Neutrophil (primary cell): ENCODE measurements around the gene CLC.

Source experiments
- H3K27ac ChIP-seq: fragments of 200-600 bp; sonication (generic); 2 replicates; pipeline ENCODE4 v1.5.1; 2016; ENCODE audit warnings: mild to moderate bottlenecking, moderate library complexity
- H3K27me3 ChIP-seq: fragments of 200-600 bp; sonication (generic); 2 replicates; pipeline ENCODE4 v1.6.0; 2016; ENCODE audit warnings: mild to moderate bottlenecking
- H3K36me3 ChIP-seq: fragments of 200-600 bp; sonication (generic); 2 replicates; pipeline ENCODE4 v1.5.1; 2017
- H3K4me1 ChIP-seq, 2 experiments: fragments of 200-600 bp in 1 of 2; sonication (generic) in 1 of 2; 1 replicate in 1 of 2; 2 replicates in 1 of 2; pipeline versions ENCODE4 v1.5.1 to v1.6.1; 2013 to 2016; ENCODE audit warnings: low read depth in 1 of 2, low read length in 1 of 2, mild to moderate bottlenecking in 1 of 2, moderate library complexity in 1 of 2; ENCODE audit not compliant: control insufficient read depth in 1 of 2, insufficient read depth in 1 of 2
- H3K4me3 ChIP-seq, 2 experiments: fragments of 200-600 bp in 1 of 2; sonication (generic) in 1 of 2; 1 replicate in 1 of 2; 2 replicates in 1 of 2; pipeline ENCODE4 v1.5.1; 2013 to 2016; ENCODE audit warnings: low read depth in 1 of 2, low read length in 1 of 2, mild to moderate bottlenecking in 1 of 2, moderate library complexity in 1 of 2
- H3K9me3 ChIP-seq: fragments of 200-600 bp; sonication (generic); 2 replicates; pipeline ENCODE4 v1.5.1; 2016
- TF ChIP-seq, protein P1 (sequence below): fragments of 200-600 bp; sonication (generic); IDR thresholded peaks from 2 replicates; pipeline ENCODE4 v1.5.1; 2016; ENCODE audit warnings: antibody characterized with exemption

CLC gene

DNA sequence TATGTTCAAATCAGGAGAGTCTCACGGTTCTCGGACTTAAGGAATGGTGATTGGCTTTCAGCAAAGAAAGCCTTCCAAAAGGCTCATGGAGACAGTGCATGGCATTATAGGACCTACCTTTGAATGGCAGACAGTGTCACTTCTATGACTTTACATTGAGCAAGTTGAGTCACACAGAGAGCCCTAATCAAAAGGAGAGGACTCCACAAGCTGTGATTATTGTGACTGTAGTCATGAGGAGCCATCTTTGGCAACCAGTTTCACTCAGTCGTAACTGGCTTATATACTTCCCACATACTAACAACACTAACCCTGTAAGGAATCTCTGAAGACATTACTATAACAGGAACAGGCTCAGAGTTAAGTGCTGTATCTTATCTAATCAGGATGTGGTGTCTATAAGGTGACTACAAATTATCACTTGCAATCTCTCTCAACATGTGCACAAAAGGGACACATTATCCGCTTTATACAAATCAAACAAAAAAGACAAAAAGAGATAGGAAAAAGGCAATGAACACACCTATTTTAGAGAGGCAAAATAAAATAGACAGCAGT, 27.4 kb downstream of the CLC start:
- TF ChIP-seq, protein P1, sequence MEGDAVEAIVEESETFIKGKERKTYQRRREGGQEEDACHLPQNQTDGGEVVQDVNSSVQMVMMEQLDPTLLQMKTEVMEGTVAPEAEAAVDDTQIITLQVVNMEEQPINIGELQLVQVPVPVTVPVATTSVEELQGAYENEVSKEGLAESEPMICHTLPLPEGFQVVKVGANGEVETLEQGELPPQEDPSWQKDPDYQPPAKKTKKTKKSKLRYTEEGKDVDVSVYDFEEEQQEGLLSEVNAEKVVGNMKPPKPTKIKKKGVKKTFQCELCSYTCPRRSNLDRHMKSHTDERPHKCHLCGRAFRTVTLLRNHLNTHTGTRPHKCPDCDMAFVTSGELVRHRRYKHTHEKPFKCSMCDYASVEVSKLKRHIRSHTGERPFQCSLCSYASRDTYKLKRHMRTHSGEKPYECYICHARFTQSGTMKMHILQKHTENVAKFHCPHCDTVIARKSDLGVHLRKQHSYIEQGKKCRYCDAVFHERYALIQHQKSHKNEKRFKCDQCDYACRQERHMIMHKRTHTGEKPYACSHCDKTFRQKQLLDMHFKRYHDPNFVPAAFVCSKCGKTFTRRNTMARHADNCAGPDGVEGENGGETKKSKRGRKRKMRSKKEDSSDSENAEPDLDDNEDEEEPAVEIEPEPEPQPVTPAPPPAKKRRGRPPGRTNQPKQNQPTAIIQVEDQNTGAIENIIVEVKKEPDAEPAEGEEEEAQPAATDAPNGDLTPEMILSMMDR, result no peak
- no peaks in the 10 kb centered on the region for H3K36me3 ChIP-seq
- H3K27ac ChIP-seq, result no peak overlapping the region
- H3K4me1 ChIP-seq, result no peaks in the 10 kb centered on the region
- no peaks in the 10 kb centered on the region for H3K9me3 ChIP-seq
- no peak overlapping the region for H3K4me3 ChIP-seq
- peaks cover 21% of the 10 kb centered on the region for H3K27me3 ChIP-seq

DNA sequence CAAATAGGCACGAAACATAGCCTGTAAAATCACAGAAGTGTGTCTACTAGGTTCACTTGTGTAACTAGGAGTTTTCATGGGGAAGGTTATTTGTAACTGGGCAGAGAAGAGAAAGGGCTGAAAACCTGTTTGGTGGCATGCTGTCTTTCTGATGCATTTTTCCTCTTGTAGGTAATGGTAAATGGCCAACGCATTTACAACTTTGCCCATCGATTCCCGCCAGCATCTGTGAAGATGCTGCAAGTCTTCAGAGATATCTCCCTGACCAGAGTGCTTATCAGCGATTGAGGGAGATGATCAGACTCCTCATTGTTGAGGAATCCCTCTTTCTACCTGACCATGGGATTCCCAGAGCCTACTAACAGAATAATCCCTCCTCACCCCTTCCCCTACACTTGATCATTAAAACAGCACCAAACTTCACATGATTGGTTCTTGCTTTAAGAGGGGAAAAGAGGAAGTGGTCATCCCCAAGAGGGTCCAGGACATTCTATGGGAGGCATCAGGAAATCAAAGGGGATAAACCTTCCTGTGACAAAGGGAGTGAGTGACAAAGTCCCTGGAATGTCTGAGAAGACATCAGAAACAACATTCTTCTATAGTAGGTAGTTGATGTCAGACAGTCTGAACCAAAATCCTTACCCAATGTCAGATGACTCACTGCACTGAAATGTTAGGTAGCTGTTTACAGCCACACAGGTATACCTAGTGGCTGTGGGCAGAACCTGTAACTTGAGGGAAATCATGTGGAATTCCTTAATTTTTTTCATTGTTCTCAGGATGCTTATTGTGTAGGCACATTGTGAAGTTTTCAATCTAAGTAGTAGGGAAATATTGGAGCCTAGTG, 28.6 kb downstream of the CLC start:
- no peak overlapping the region for H3K4me3 ChIP-seq
- H3K4me1 ChIP-seq, result no peaks in the 10 kb centered on the region
- no peaks in the 10 kb centered on the region for H3K36me3 ChIP-seq
- H3K27ac ChIP-seq, result no peak overlapping the region
- no peaks in the 10 kb centered on the region for H3K9me3 ChIP-seq
- TF ChIP-seq, protein P1, result no peak
- H3K27me3 ChIP-seq, result peaks cover 21% of the 10 kb centered on the region

DNA sequence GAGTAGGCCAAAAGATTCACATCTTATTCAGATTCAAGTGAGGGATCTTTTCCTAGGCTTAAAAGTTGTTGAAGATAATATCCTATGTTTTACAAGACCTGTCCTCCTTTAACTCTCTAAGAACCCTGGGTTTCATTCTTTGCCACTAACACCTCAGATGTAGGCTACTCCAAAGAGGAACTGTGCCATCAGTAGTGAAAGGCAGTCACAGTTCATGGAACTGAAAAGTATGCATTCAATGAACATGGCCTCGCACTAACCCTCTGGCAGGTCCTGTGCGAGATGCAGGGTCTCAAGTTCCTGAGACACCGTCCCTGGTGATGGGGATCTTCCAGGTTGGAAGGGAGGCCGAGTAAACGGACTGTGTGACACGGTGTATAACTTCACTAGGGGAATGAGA, 29.2 kb downstream of the CLC start:
- Histone ChIP-seq H3K27ac (no peak overlapping the region), H3K4me3 (no peak overlapping the region), H3K27me3 (peaks cover 21% of the 10 kb centered on the region), H3K9me3 (no peaks in the 10 kb centered on the region), H3K36me3 (no peaks in the 10 kb centered on the region), H3K4me1 (no peaks in the 10 kb centered on the region)
- TF ChIP-seq, protein P1, result no peak

DNA sequence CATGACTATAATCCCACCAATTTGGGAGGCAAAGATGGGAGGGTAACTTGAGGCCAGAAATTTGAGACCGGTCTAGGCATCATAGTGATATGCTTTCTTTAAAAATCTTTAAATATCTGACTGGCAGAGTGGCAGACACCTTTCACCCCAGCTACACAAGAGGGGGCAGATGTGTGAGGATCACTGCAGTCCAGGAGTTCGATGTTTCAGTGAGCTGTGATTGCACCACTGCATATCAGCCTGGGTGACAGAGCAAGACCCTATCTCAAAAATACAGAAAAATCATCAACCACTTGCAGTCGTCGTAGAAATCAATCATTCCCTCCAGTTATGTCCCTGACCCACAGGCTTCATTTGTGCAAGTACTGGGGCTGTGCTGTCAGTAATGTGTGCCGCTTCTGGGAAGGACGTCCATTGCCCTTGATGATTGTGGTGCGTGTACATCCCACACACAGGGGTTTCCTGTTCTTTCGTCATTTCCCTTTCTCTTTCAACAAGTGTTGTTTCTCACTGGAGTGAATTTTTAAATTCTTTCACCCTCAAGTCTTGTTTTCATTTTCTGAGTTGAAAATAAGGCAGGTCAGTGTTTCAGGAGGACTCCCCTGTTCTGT, 32.1 kb downstream of the CLC start:
- no peaks in the 10 kb centered on the region for H3K9me3 ChIP-seq
- TF ChIP-seq, protein P1, result no peak
- H3K4me1 ChIP-seq, result no peaks in the 10 kb centered on the region
- no peaks in the 10 kb centered on the region for H3K36me3 ChIP-seq
- H3K27ac ChIP-seq, result no peak overlapping the region
- H3K27me3 ChIP-seq, result peaks cover 9% of the 10 kb centered on the region
- no peak overlapping the region for H3K4me3 ChIP-seq

DNA sequence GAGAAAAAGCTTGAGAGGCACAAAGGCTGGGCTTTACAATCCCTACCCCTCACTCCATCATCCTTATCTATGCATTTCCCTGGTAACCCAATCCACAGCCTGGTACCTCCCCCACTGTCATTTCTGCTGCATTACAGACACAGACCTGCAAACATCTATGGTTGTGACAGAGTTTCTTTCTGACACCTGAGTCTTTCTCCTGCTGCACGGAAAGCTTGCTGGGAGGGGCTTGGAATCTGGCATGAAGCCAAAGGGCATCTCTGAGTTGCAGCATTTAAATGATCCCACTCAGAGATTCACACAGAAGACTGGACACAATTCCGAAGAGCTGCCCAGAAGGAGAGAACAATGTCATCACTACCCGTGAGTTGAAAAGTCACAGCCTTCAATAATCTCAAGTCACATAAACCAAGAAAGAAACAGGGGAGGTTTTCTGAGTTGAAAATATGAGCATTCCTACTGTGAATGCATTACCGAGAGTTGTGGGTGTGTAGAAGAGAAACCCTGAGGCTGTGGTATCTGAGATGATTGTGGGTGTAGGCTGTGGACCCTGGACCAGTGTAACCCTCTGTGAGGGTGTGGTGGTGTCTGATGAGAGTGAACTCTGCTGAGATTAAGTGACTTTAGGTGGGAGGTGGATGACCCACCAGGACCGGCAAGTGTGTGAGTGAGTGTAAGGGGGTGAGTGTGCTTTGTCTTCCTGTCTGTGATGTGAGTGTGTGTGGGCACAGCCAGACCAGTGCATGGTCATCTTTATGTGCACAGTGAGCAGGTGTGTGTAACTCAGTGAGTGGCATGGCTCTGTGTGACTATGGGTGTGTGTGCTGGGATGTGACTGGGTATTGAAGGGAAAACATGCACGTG, 33.4 kb downstream of the CLC start, which contains the start of gene LGALS14:
Gene LGALS14, plus strand, starts transcription at position 301 of the 864 bp plus-strand sequence. Its CDS starts 48 bp downstream, at position 349.
- peaks cover 6% of the 10 kb centered on the region for H3K27me3 ChIP-seq
- H3K27ac ChIP-seq, result no peak within 1 kb of the TSS
- H3K9me3 ChIP-seq, result no peaks in the 10 kb centered on the region
- no peaks in the 10 kb centered on the region for H3K4me1 ChIP-seq
- H3K36me3 ChIP-seq, result no peaks in the 10 kb centered on the region
- no peak within 1 kb of the TSS for H3K4me3 ChIP-seq
- TF ChIP-seq, protein P1, result no peak
